ENCODE data around the gene FCGBP.

FCGBP gene

DNA sequence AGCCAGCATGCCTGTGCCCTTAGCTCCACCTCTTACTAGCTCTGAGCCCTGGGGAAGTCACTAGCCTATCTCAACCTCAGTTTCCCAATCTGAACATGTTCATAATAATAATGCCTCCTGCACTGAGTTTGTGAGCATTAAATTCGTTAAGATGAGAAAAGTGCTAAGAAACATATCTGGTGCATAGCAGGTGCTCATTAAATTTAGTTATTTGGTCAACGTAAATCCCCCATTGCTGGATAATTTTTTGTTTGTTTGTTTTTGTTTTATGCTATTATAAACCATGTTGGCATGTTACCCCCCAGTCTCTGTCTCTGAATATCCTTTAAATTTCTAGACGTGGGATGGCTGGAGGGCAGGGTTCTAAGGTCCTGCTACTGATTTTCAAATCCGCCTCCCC lies 10.6 kb downstream of the FCGBP start:
- TF ChIP-seq, protein P1, sequence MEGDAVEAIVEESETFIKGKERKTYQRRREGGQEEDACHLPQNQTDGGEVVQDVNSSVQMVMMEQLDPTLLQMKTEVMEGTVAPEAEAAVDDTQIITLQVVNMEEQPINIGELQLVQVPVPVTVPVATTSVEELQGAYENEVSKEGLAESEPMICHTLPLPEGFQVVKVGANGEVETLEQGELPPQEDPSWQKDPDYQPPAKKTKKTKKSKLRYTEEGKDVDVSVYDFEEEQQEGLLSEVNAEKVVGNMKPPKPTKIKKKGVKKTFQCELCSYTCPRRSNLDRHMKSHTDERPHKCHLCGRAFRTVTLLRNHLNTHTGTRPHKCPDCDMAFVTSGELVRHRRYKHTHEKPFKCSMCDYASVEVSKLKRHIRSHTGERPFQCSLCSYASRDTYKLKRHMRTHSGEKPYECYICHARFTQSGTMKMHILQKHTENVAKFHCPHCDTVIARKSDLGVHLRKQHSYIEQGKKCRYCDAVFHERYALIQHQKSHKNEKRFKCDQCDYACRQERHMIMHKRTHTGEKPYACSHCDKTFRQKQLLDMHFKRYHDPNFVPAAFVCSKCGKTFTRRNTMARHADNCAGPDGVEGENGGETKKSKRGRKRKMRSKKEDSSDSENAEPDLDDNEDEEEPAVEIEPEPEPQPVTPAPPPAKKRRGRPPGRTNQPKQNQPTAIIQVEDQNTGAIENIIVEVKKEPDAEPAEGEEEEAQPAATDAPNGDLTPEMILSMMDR (IDR thresholded peaks at IDR 0.05; ENCODE audit: low read depth, low read length), result no peak
- DNase-seq (ENCODE audit: low read depth in 2 of 2), result no peak

DNA sequence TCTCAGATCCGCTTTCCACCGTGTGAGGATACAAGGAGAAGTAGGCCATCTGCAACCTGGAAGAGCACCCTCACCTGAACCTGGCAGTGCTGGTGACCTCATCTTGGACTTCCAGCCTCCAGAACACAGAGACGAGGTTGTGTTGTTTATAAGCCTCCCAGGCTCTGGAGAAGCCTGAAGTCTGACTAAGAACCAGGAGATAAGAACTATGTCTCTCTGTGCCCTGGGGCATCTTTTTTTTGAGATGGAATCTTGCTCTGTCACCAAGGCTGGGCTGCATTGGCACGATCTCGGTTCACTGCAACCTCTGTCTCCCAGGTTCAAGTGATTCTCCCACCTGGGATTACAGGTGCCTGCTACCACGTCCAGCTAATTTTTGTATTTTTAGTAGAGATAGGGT lies 14.5 kb downstream of the FCGBP start:
- TF ChIP-seq, protein P1 (IDR thresholded peaks at IDR 0.05; ENCODE audit: low read depth, low read length), result no peak
- no peak overlapping the region for H3K4me3 ChIP-seq (replicated peaks in 1 of 2; ENCODE audit: low read depth in 2 of 2, low read length in 2 of 2)
- no peak for DNase-seq (ENCODE audit: low read depth in 2 of 2)

More for the DNA sequence above, 10.6 kb downstream of the FCGBP start:
- no peak overlapping the region for H3K4me3 ChIP-seq (replicated peaks in 1 of 2; ENCODE audit: low read depth in 2 of 2, low read length in 2 of 2)

DNA sequence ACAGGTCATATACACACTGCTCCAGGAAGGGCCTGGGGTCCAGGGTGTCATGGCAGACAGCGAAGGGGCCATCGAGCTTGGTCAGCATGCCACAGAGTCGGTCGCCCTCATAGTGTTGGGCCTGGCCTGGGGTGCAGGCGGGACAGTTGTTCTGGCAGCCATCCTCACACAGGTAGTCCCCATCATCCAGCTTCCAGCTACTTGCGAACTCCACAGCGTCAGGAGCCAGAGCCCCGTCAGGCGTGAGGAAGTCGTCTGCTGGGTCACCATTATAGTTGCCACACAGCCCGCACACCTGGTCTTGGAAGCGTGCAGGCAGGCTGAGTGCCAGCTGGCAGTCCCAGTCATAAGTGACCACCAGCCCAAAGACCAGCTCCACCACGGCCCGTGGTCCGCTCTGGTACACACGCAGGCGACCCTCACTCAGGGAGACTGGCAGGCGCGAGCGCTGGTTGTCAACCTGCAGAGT lies 16.2 kb downstream of the FCGBP start:
- no peak for DNase-seq (ENCODE audit: low read depth in 2 of 2)
- H3K4me3 ChIP-seq (replicated peaks in 1 of 2; ENCODE audit: low read depth in 2 of 2, low read length in 2 of 2), result no peak overlapping the region
- TF ChIP-seq, protein P1 (IDR thresholded peaks at IDR 0.05; ENCODE audit: low read depth, low read length), result no peak

DNA sequence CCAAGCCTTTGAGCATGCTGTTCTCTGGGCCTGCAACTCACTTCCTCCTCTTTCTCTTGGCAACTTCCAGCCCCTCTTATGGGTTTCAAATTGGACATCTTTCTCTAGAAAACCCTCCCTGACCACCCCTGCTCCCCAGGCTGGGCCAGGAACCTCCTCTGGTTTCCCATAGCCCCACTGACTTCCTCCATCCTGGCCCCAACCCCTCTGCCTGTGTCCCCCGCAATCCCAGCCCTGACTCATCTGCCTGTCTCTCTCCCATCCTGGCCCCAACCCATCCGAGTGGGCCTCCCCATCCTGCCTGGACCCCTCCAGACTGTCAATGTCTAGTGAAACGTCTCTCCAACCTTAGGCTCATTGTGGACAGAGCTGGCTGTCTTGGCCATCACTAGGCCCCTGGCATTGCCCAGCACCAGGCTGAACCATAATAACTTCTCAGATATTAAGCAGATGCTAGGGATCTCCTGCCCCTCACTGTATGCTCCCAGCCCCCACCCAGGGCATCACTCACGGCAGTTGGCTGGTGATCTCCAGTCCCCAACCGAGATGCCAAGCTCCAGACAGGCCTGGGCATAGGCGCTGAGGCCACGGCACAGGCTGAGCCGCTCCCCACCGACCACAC lies 16.8 kb downstream of the FCGBP start:
- TF ChIP-seq, protein P1 (IDR thresholded peaks at IDR 0.05; ENCODE audit: low read depth, low read length), result no peak
- DNase-seq (ENCODE audit: low read depth in 2 of 2), result no peak
- H3K4me3 ChIP-seq (replicated peaks in 1 of 2; ENCODE audit: low read depth in 2 of 2, low read length in 2 of 2), result no peak overlapping the region

DNA sequence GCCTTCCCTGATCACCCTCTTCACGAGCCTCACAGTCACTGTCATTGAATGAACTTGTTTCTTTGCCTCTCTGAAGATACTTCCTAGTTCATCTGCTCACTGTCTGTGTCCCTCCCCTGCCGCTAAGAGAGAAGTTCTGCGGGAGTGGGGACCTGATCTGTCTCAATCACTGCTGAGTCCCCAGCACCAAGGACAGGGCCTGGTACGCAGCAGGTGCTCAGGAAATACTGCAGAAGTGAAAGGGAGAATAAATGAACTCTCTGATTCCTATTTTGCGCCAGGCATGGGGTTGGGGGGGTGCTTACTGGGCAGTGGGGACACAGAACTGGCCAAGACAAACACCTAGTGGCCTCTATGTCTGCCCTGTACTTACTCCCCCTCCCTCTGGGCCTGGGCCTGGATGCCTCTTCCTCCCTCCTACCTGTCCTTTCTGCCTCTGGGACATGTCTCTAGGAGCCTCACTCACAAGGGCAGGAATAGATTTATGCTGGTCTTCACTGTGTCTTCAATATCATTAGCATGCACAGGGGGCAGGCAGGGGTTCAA lies 17.5 kb downstream of the FCGBP start:
- DNase-seq (ENCODE audit: low read depth in 2 of 2), result no peak
- H3K4me3 ChIP-seq (replicated peaks in 1 of 2; ENCODE audit: low read depth in 2 of 2, low read length in 2 of 2), result no peak overlapping the region
- TF ChIP-seq, protein P1 (IDR thresholded peaks at IDR 0.05; ENCODE audit: low read depth, low read length), result no peak

DNA sequence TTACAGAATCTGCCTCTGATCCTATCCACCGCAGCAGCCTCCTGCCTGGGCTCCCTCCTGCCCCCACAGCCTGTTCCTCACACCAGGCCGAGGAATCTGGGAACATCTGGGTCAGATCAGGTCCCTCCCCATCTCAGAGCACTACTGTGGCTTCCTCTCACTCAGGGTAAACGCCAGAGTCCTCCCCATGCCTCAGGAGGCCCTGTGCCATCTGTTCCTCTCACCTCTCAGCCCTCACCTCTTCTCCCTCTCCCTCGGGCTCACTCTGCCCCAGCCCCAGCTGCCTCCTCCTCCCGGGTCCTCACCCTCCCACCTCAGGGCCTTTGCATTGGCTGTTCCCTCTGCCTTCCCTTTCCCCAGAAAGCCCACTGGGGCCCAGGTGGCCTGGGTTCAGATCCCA lies 18.2 kb downstream of the FCGBP start:
- DNase-seq (ENCODE audit: low read depth in 2 of 2), result no peak
- H3K4me3 ChIP-seq (replicated peaks in 1 of 2; ENCODE audit: low read depth in 2 of 2, low read length in 2 of 2), result no peak overlapping the region
- TF ChIP-seq, protein P1 (IDR thresholded peaks at IDR 0.05; ENCODE audit: low read depth, low read length), result no peak

DNA sequence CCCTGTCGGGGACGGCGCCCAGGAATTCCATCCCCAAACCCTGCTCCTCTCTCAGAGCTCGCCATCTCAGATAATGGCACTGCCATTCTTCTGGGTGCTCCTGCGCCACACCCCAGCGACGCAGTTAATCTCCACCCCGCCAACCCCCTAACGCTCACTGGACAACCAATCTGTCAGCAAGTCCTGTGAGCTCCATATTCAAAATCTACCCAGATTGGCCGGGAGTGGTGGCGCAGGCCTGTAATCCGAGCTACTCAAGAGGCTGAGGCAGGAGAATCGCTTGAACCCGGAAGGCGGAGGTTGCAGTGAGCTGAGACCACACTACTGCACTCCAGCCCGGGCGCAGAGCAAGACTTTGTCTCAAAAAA lies 18.6 kb downstream of the FCGBP start:
- TF ChIP-seq, protein P1 (IDR thresholded peaks at IDR 0.05; ENCODE audit: low read depth, low read length), result no peak
- no peak overlapping the region for H3K4me3 ChIP-seq (replicated peaks in 1 of 2; ENCODE audit: low read depth in 2 of 2, low read length in 2 of 2)
- DNase-seq (ENCODE audit: low read depth in 2 of 2), result no peak
